Measurements from ENCODE around the gene MYZAP.
A peak's percentile ranks its signal among the peaks of the same experiment; 100 is the strongest.

MYZAP gene

GRCh38 chr15:57583282-57583681, 8.4 kb upstream of the MYZAP start:
- H3K27me3 ChIP-seq (ENCODE audit: control insufficient read depth, insufficient read depth, low read length), result no peaks in the 10 kb centered on the region
- H3K9me3 ChIP-seq (ENCODE audit: control insufficient read depth, low read length), result no peaks in the 10 kb centered on the region
- no peaks in the 10 kb centered on the region for H3K36me3 ChIP-seq (ENCODE audit: control insufficient read depth, insufficient read depth, low read length)
- H3K4me3 ChIP-seq (ENCODE audit: low read length), result no peak overlapping the region
- H3K4me1 ChIP-seq (ENCODE audit: control insufficient read depth, insufficient read depth, low read length), result peaks cover 56% of the 10 kb centered on the region
- H3K9ac ChIP-seq (ENCODE audit: low read length), result no peak overlapping the region

GRCh38 chr15:57583720-57584119, 8.0 kb upstream of the MYZAP start:
- peaks cover 56% of the 10 kb centered on the region for H3K4me1 ChIP-seq (ENCODE audit: control insufficient read depth, insufficient read depth, low read length)
- no peaks in the 10 kb centered on the region for H3K36me3 ChIP-seq (ENCODE audit: control insufficient read depth, insufficient read depth, low read length)
- H3K9me3 ChIP-seq (ENCODE audit: control insufficient read depth, low read length), result no peaks in the 10 kb centered on the region
- no peaks in the 10 kb centered on the region for H3K27me3 ChIP-seq (ENCODE audit: control insufficient read depth, insufficient read depth, low read length)
- H3K4me3 ChIP-seq (ENCODE audit: low read length), result no peak overlapping the region
- no peak overlapping the region for H3K9ac ChIP-seq (ENCODE audit: low read length)

GRCh38 chr15:57586661-57587424, 4.9 kb upstream of the MYZAP start:
- H3K9me3 ChIP-seq (ENCODE audit: control insufficient read depth, low read length), result no peaks in the 10 kb centered on the region
- no peak overlapping the region for H3K4me3 ChIP-seq (ENCODE audit: low read length)
- H3K4me1 ChIP-seq (ENCODE audit: control insufficient read depth, insufficient read depth, low read length), result peaks cover 58% of the 10 kb centered on the region
- H3K9ac ChIP-seq (ENCODE audit: low read length), result no peak overlapping the region
- no peaks in the 10 kb centered on the region for H3K27me3 ChIP-seq (ENCODE audit: control insufficient read depth, insufficient read depth, low read length)
- H3K36me3 ChIP-seq (ENCODE audit: control insufficient read depth, insufficient read depth, low read length), result no peaks in the 10 kb centered on the region

GRCh38 chr15:57589281-57589680, 2.4 kb upstream of the MYZAP start:
- H3K27me3 ChIP-seq (ENCODE audit: control insufficient read depth, insufficient read depth, low read length), result no peaks in the 10 kb centered on the region
- no peak overlapping the region for H3K4me3 ChIP-seq (ENCODE audit: low read length)
- H3K9me3 ChIP-seq (ENCODE audit: control insufficient read depth, low read length), result no peaks in the 10 kb centered on the region
- H3K4me1 ChIP-seq (ENCODE audit: control insufficient read depth, insufficient read depth, low read length), result peaks cover 56% of the 10 kb centered on the region
- no peak overlapping the region for H3K9ac ChIP-seq (ENCODE audit: low read length)
- H3K36me3 ChIP-seq (ENCODE audit: control insufficient read depth, insufficient read depth, low read length), result no peaks in the 10 kb centered on the region

DNA sequence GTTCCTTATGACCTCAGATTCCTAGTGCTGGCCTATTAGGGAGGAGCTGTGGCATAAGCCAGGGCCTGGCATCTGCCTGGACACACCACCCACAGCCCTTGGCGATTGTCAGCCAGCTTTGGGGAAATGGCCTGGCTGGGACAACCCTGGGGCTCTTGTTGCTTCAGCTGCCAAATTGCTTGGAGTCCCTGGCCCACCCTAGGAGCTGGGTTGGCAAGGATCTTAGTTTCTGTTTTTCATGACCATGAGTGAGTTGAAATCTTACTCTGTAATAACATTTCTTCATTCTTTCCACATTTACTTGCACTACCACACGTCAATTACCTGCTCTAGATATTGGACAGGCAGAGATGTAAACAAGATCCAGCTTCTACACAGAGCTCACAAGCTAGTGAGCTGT, 1.9 kb upstream of the MYZAP start:
- Histone ChIP-seq H3K36me3 (ENCODE audit: control insufficient read depth, insufficient read depth, low read length) (no peaks in the 10 kb centered on the region), H3K27me3 (ENCODE audit: control insufficient read depth, insufficient read depth, low read length) (no peaks in the 10 kb centered on the region), H3K9me3 (ENCODE audit: control insufficient read depth, low read length) (no peaks in the 10 kb centered on the region), H3K9ac (ENCODE audit: low read length) (no peak overlapping the region), H3K4me1 (ENCODE audit: control insufficient read depth, insufficient read depth, low read length) (peaks cover 56% of the 10 kb centered on the region), H3K4me3 (ENCODE audit: low read length) (no peak overlapping the region)

- Histone ChIP-seq H3K4me3 (ENCODE audit: low read length) (peak overlapping the region; percentile 65), H3K9me3 (ENCODE audit: control insufficient read depth, low read length) (no peaks in the 10 kb centered on the region), H3K4me1 (ENCODE audit: control insufficient read depth, insufficient read depth, low read length) (peaks cover 63% of the 10 kb centered on the region), H3K9ac (ENCODE audit: low read length) (peak overlapping the region; percentile 62), H3K36me3 (ENCODE audit: control insufficient read depth, insufficient read depth, low read length) (no peaks in the 10 kb centered on the region), H3K27me3 (ENCODE audit: control insufficient read depth, insufficient read depth, low read length) (no peaks in the 10 kb centered on the region)
Observed at GRCh38 chr15:57591237-57591821, 375 bp upstream of the MYZAP start.

DNA sequence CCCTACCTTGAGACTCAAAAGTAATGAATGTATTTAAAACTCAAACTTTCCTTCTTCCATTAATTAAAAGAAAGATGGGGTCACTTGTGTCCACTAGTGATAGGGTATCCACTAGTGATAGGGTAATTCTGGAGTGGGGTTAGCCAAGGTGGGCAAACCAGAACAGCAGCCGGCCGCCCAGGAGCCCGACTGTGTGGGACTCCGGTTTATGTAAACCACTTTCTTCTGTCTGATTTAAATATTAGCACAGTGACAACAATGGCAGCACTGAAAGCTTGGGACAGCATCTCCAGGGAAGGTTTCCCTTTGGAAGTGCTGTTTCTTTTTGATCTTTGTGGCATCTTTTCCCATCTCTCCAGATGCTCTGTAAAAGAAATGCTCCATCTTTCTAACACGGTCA, 722 bp downstream of the MYZAP start:
- peak overlapping the region; percentile 77 for H3K9ac ChIP-seq (ENCODE audit: low read length)

DNA sequence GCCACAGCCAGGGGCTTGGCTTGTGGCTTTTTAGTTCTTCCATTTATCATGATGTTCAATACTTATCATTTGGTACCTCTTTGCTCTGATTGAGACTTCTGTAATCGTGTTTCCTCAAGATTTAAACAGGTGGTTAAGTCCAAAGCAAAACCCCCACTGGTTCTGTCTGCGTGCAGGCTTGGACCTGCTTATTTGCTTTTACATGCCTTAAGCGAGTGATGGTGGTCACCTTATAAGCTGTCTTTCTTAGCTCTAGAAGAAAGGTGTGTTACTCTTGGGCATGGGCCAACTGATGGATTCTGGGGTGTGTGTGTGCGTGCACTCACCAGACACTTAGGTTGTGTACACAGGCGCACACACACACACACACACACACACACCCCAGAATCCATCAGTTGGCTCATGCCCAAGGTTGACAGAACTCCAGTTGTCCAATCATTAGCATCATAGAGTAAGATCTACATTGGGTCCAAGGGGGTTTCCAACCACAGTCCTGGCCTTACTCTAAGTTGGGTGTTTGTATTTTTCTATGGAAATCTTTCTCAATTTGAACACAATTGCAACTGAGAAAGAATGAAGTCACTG, 1.2 kb downstream of the MYZAP start:
- Histone ChIP-seq H3K27me3 (ENCODE audit: control insufficient read depth, insufficient read depth, low read length) (no peaks in the 10 kb centered on the region), H3K4me3 (ENCODE audit: low read length) (peak overlapping the region; percentile 40), H3K36me3 (ENCODE audit: control insufficient read depth, insufficient read depth, low read length) (no peaks in the 10 kb centered on the region), H3K9ac (ENCODE audit: low read length) (peak overlapping the region; percentile 77), H3K9me3 (ENCODE audit: control insufficient read depth, low read length) (no peaks in the 10 kb centered on the region), H3K4me1 (ENCODE audit: control insufficient read depth, insufficient read depth, low read length) (peaks cover 66% of the 10 kb centered on the region)

More for the DNA sequence above, 722 bp downstream of the MYZAP start:
- no peaks in the 10 kb centered on the region for H3K9me3 ChIP-seq (ENCODE audit: control insufficient read depth, low read length)
- peak overlapping the region; percentile 40 for H3K4me3 ChIP-seq (ENCODE audit: low read length)
- H3K36me3 ChIP-seq (ENCODE audit: control insufficient read depth, insufficient read depth, low read length), result no peaks in the 10 kb centered on the region
- H3K4me1 ChIP-seq (ENCODE audit: control insufficient read depth, insufficient read depth, low read length), result peaks cover 66% of the 10 kb centered on the region
- H3K27me3 ChIP-seq (ENCODE audit: control insufficient read depth, insufficient read depth, low read length), result no peaks in the 10 kb centered on the region

- Histone ChIP-seq H3K9ac (ENCODE audit: low read length) (no peak overlapping the region), H3K36me3 (ENCODE audit: control insufficient read depth, insufficient read depth, low read length) (no peaks in the 10 kb centered on the region), H3K4me3 (ENCODE audit: low read length) (no peak overlapping the region), H3K9me3 (ENCODE audit: control insufficient read depth, low read length) (no peaks in the 10 kb centered on the region), H3K27me3 (ENCODE audit: control insufficient read depth, insufficient read depth, low read length) (no peaks in the 10 kb centered on the region), H3K4me1 (ENCODE audit: control insufficient read depth, insufficient read depth, low read length) (peaks cover 63% of the 10 kb centered on the region)
Observed at GRCh38 chr15:57594479-57594878, 2.8 kb downstream of the MYZAP start.

DNA sequence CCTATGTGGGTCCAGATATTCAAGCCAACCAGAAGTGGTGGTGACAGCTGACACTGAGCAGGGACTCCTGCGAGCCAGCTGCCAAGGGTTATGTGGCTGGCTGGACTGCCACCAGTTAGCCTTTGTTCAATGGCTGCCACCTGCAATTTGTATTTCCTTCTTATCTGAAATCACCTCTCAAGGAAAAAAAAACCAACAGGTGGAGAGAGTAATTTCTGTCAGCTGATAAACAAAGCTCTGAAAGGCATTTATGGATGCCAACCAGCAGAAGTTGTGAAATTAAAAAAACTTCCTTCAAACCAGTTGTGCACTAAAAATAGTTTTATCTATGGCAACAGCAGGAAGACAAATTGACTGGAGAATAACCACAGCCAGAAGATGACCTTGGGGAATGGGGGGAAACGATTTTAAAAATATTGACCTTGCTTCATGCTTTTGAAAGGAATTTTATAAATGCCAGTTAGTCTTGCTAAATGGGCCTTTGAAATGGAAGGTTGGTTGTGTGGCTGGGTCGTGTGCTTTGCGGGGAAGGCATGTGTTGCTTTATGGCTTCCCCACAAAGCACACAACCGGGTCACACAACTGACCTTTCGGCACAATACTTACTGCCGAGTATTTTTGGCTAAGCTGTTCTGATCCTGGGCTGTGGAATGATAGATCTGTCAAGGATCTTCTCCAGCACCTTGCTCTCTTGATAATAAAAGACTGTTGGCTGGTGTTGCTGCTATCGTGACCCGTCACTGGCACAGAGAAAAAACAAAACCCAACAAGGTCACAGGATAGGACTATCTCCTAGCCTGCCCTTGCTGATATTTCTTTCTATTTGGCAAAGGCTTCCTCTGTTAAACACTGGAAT, 3.5 kb downstream of the MYZAP start:
- no peaks in the 10 kb centered on the region for H3K9me3 ChIP-seq (ENCODE audit: control insufficient read depth, low read length)

GRCh38 chr15:57596301-57596855, 4.7 kb downstream of the MYZAP start:
- Histone ChIP-seq H3K4me1 (ENCODE audit: control insufficient read depth, insufficient read depth, low read length) (peaks cover 44% of the 10 kb centered on the region), H3K9me3 (ENCODE audit: control insufficient read depth, low read length) (no peaks in the 10 kb centered on the region), H3K4me3 (ENCODE audit: low read length) (no peak overlapping the region), H3K9ac (ENCODE audit: low read length) (no peak overlapping the region), H3K36me3 (ENCODE audit: control insufficient read depth, insufficient read depth, low read length) (no peaks in the 10 kb centered on the region), H3K27me3 (ENCODE audit: control insufficient read depth, insufficient read depth, low read length) (no peaks in the 10 kb centered on the region)

More for the DNA sequence above, 3.5 kb downstream of the MYZAP start:
- H3K36me3 ChIP-seq (ENCODE audit: control insufficient read depth, insufficient read depth, low read length), result no peaks in the 10 kb centered on the region
- peaks cover 55% of the 10 kb centered on the region for H3K4me1 ChIP-seq (ENCODE audit: control insufficient read depth, insufficient read depth, low read length)
- no peak overlapping the region for H3K9ac ChIP-seq (ENCODE audit: low read length)
- no peaks in the 10 kb centered on the region for H3K27me3 ChIP-seq (ENCODE audit: control insufficient read depth, insufficient read depth, low read length)
- no peak overlapping the region for H3K4me3 ChIP-seq (ENCODE audit: low read length)

All from mucosa of stomach (tissue), 1 donor.